Measurements from ENCODE around the gene DPM1.

GRCh38 chr20:50916257-50916656, 42.1 kb downstream of the DPM1 start:
- TF ChIP-seq YY1 (IDR thresholded peaks at IDR 0.05; ENCODE audit: insufficient read depth, insufficient read length) = no peak
- TF ChIP-seq ZNF274 (IDR thresholded peaks at IDR 0.05; ENCODE audit: low read depth, low read length) = no peak
- TF ChIP-seq SUZ12 (IDR thresholded peaks at IDR 0.05; ENCODE audit: extremely low read depth, insufficient read depth, insufficient read length) = no peak
